ENCODE results near the gene MICALL2.

MICALL2 gene

DNA sequence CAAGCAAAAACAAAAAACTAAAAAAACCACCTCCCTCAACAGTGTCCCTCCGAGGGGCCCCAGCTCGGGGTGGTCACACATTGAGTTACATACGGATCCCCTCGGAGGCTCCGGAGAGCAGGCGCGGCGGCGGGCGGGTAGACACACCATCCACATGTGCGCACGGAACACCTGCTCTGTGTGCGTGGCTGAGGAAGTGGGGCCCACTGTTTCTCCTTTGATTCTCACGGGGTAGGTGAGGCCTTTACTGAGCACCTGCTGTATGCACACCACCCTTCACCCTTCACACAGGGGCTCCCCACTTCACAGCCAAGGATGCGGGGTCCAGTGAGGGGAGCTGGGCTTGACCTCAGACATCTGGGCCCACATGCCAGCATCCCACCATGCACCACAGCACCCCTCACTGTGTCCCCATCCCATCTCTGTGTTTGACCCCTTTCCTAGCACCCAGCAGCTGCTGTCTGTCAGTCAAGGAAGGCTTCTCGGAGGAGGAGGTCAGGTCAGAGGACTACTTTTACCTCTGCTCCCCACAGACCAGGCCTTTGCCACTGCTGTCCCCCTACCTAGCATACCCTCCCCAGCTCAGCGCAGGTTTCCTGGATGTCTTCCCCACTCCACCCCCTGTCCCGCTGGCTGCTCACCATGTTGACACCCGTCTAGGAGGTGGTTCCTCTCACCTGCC lies 71.1 kb downstream of the MICALL2 start:
- TF ChIP-seq, protein P1, sequence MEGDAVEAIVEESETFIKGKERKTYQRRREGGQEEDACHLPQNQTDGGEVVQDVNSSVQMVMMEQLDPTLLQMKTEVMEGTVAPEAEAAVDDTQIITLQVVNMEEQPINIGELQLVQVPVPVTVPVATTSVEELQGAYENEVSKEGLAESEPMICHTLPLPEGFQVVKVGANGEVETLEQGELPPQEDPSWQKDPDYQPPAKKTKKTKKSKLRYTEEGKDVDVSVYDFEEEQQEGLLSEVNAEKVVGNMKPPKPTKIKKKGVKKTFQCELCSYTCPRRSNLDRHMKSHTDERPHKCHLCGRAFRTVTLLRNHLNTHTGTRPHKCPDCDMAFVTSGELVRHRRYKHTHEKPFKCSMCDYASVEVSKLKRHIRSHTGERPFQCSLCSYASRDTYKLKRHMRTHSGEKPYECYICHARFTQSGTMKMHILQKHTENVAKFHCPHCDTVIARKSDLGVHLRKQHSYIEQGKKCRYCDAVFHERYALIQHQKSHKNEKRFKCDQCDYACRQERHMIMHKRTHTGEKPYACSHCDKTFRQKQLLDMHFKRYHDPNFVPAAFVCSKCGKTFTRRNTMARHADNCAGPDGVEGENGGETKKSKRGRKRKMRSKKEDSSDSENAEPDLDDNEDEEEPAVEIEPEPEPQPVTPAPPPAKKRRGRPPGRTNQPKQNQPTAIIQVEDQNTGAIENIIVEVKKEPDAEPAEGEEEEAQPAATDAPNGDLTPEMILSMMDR (IDR thresholded peaks at IDR 0.05; ENCODE audit: low read depth, low read length): no peak
- H3K4me3 ChIP-seq (replicated peaks in 1 of 2; ENCODE audit: low read depth in 2 of 2, low read length in 2 of 2): no peak overlapping the region
- no peak for DNase-seq (ENCODE audit: low read depth in 2 of 2)

DNA sequence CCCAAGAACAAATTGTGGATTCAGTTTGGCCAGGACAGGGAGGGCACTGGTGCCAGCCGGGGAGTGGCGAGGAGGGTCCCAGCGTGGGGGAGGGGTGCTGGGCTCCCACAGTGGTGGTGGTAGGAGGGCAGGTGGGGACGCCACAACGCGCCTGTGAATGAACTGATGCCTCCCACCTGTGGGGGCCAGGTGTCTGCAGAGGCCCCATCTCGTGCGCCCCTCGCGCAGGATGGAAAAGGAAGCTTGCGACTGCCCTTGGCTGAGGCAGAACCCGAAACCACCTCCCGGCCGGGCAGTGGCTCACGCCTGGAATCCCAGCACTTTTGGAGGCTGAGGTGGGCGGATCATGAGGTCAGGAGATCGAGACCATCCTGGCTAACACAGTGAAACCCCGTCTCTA lies 72.0 kb downstream of the MICALL2 start:
- no peak overlapping the region for H3K4me3 ChIP-seq (replicated peaks in 1 of 2; ENCODE audit: low read depth in 2 of 2, low read length in 2 of 2)
- TF ChIP-seq, protein P1 (IDR thresholded peaks at IDR 0.05; ENCODE audit: low read depth, low read length): no peak
- DNase-seq (ENCODE audit: low read depth in 2 of 2): no peak

DNA sequence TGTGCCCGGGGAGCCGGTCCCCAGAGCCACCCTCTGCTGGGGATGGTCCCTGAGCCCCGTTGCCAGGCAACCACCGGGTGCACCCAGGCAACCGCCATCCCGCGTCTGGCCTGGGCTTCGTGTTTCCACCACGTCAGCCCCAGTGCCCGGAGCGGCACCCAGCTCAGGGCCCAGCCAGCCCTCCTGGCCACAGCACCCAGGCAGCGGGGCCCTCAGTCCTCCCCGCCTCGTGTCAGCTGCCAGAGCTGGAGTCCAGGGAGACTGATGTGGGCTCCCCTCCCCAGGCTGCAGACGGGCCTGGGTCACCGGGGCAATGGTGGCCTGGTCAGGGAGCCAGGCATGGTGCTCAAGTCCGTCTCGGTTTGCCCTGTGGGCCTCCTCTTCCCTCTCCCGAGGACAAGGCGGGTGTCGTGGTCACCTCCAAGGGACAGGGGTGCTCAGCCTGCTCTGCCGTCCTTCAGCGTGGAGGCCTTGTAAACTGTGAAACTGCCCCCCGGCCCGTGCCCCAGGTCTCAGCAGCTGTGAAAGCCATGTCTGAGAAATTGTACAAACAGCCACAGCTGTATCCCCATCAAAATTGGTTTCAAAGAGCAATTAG lies 72.5 kb downstream of the MICALL2 start:
- TF ChIP-seq, protein P1 (IDR thresholded peaks at IDR 0.05; ENCODE audit: low read depth, low read length): no peak
- DNase-seq (ENCODE audit: low read depth in 2 of 2): no peak
- H3K4me3 ChIP-seq (replicated peaks in 1 of 2; ENCODE audit: low read depth in 2 of 2, low read length in 2 of 2): no peak overlapping the region

DNA sequence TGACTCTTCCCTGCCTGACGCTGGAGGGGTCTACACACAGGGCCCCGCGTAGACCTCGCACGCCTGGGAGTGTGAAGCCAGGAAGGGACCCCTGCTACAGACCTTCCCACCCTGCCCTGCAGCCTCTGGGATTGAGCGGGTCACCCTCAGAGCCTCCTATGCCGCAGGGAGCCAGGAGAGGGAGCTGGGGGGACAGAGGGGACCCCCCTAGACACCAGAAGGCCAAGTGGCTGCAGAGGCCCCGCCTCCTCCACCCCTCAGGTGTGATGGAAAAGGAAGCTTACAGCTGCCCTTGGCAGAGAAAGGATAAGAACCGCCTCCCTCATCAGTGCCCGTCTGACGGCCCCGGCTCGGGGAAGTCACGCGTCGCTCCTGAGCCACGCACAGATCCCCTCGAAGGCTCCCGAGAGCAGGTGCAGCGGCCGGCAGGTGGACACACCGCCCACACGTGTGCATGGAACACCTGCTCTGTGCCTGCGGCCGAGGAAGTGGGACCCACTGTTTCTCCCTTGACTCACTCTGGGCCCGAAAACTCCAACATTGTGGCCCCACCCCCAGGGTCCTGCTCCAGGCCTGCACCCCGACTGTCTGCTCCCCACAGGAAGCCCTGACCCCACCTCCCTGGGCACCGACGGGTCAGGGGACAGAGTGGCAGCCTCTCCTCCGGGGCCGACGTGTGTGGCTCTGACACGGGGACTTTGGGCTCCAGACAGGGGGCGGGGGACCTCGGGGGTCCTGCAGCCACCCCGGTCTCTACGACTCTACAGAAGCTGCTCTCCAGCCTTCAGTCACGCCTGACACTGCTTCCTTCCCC lies 73.3 kb downstream of the MICALL2 start:
- TF ChIP-seq, protein P1 (IDR thresholded peaks at IDR 0.05; ENCODE audit: low read depth, low read length): no peak
- H3K4me3 ChIP-seq (replicated peaks in 1 of 2; ENCODE audit: low read depth in 2 of 2, low read length in 2 of 2): no peak overlapping the region
- DNase-seq (ENCODE audit: low read depth in 2 of 2): no peak

DNA sequence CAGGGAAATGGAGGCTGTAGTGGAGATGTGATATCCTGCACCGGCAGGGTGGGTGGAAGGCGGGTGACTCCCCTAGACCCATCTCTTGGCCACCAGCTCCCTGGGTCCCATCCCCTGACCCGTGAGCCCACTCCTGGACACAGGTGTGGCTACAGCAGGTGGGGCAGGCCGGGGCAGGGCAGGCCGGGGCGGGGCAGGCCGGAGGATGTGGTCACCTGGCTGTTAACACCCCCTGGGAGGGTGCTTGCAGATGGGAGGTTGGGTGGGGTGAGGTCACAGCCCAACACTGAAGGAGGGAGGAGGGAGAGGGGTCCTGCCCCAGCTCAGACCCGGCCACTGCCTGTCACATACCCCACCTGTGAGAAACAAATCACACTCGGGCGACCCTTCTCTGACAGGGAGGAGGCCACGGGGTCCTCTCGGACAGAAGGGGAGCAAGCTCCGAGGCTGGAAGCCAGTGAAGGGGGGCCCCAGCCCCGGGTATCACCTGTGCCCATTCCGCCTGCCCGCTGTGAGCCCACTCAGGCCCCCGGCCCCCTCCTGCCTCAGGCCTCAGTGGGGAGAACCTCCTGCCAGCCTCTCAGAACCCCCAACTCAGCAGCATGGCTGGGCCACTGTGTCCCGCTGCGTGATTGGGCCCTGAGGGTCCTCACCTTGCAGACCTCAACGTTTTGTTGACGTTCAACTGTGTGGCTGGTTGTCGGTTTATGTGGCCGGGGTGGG lies 74.0 kb downstream of the MICALL2 start:
- no peak for DNase-seq (ENCODE audit: low read depth in 2 of 2)
- H3K4me3 ChIP-seq (replicated peaks in 1 of 2; ENCODE audit: low read depth in 2 of 2, low read length in 2 of 2): no peak overlapping the region
- TF ChIP-seq, protein P1 (IDR thresholded peaks at IDR 0.05; ENCODE audit: low read depth, low read length): no peak

Data from cardiac fibroblast (primary cell).